Adrenal gland (tissue), 5 donors: ENCODE results near the gene GHR.

Source experiments
- POLR2A ChIP-seq, 2 donors: fragments of 450-650 bp; IDR thresholded peaks; one replicate each; pipeline ENCODE4 v1.6.1; 2017; ENCODE audit warnings: antibody characterized with exemption in 2 of 2, mild to moderate bottlenecking in 2 of 2, moderate library complexity in 1 of 2
- TF ChIP-seq, protein P1 (sequence below), 6 experiments: fragments of 450-650 bp in 4 of 6; fragments of 200-600 bp in 2 of 6; sonication (generic) in 1 of 6; IDR thresholded peaks; 1 replicate in 5 of 6; 2 replicates in 1 of 6; pipeline versions ENCODE4 v1.5.1 to v1.8.0; 2016 to 2021; ENCODE audit warnings: antibody characterized with exemption in 6 of 6, mild to moderate bottlenecking in 2 of 6, moderate library complexity in 1 of 6
- donor health status: DM: no; HTN: no; CAD: no.

DNA sequence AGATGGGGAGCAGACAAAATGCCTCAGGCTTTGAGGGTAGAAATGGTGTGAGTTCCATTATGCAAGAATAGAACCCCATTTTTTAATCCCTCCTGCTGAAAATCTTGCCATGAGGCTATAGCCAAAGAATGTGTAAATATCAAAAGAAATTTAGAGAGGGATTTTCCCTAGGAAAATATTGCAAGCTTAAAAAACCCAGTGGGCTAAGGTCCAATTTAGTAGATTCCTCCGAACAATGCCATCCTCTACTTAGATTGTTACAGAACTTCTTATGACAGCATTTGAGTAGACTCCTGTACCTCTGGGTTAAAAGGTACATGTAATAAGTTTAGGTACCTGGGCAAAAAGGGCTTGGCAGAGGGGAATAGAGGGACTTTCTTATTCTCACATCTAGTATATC lies 138.4 kb downstream of the GHR start:
- TF ChIP-seq, protein P1, sequence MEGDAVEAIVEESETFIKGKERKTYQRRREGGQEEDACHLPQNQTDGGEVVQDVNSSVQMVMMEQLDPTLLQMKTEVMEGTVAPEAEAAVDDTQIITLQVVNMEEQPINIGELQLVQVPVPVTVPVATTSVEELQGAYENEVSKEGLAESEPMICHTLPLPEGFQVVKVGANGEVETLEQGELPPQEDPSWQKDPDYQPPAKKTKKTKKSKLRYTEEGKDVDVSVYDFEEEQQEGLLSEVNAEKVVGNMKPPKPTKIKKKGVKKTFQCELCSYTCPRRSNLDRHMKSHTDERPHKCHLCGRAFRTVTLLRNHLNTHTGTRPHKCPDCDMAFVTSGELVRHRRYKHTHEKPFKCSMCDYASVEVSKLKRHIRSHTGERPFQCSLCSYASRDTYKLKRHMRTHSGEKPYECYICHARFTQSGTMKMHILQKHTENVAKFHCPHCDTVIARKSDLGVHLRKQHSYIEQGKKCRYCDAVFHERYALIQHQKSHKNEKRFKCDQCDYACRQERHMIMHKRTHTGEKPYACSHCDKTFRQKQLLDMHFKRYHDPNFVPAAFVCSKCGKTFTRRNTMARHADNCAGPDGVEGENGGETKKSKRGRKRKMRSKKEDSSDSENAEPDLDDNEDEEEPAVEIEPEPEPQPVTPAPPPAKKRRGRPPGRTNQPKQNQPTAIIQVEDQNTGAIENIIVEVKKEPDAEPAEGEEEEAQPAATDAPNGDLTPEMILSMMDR (IDR thresholded peaks at IDR 0.05) = no peak
- no peak for TF ChIP-seq POLR2A (IDR thresholded peaks at IDR 0.05)
